Measurements from ENCODE around the gene MRTFA.
"Not testable (repeated sequence)": the region's sequence is repeated elsewhere in the genome, so short reads cannot be mapped to it uniquely, and the experiment has no call there.

Gene MRTFA

DNA sequence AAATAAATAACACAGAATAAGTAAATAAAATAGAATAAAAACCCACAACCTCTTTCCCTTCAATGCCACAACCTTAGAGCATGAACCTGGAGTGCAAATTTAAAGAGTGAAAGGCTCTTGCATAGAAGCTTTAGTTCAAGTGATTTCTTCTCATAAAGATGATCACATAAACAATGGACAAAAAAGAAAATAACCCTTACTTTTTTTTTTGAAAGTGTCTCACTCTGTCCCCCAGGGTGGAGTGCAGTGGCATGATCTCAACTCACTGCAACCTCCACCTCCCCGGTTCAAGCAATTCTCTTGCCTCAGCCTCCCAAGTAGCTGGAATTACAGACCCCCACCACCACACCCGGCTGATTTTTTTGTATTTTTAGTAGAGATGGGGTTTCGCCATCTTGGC, 10.7 kb downstream of the MRTFA start:
- not testable (repeated sequence) for DNase-seq

DNA sequence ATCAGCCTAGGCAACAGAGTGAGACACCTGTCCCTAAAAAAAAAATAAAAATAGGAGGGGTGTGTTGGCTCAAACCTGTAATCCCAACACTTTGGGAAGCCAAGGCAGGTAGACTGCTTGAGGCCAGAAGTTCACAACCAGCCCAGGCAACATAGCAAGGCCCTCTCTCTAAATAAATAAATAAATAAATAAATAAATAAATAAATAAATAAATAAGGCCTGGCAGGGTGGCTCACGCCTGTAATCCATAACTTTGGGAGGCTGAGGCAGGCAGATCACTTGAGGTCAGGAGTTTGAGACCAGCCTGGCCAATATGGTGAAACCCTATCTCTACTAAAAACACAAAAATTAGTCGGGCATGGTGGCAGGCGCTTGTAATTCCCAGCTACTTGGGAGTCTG, 11.2 kb downstream of the MRTFA start:
- not testable (repeated sequence) for DNase-seq

DNA sequence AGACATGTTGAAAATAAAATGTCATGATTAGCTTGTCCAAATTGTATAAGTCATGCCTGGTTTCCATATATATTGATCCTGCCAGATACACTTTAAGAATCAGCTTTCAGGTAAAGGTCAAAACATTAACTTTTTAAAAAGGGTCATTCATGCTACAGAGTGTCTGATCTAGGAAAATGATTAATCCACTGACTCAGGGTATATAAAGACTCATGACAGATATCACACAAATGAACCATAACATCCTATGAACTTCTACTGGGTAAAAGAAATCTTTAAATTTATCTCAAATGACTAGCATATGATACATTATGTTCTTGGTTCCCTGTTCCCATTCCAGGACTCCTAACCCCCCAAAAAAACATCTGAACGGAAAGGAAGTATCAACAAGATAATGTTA, 11.7 kb downstream of the MRTFA start:
- DNase-seq, result no peak

DNA sequence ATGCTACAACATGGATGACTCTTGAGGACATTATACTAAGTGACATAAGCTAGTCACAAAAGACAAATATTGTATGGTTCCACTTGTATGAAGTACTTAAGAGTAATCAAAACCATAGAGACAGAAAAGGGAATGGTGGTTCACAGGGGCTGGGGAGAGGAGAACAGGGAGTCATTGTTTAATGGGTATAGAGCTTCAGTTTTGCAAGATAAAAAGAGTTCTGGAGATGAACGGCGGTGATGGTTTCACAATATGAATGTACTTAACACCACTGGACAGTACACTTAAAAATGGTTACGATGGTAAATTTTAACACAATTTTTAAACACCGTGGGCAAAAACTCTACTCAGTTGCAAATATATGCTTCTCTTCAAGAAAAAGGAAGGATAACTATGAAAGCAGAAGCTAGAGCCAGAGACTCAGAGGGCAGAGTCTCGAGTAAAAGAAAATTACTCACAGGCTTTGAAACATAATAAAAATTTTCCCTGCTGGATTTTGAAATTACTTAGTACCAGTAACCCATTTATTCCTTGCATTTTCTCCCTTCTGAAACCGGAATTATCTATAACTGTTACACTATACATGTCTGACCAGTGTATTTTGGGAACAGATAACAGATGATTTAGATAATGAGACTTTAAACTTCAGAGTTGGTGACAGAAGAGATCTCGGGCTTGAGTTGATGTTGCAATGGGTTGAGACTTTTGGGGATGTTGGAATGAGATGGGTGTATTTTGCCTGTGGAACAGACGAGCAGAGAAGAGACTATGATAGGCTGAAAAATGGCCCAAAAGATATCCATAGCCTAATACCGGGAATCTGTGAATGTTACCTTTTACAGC, 15.0 kb downstream of the MRTFA start:
- no peak for DNase-seq

DNA sequence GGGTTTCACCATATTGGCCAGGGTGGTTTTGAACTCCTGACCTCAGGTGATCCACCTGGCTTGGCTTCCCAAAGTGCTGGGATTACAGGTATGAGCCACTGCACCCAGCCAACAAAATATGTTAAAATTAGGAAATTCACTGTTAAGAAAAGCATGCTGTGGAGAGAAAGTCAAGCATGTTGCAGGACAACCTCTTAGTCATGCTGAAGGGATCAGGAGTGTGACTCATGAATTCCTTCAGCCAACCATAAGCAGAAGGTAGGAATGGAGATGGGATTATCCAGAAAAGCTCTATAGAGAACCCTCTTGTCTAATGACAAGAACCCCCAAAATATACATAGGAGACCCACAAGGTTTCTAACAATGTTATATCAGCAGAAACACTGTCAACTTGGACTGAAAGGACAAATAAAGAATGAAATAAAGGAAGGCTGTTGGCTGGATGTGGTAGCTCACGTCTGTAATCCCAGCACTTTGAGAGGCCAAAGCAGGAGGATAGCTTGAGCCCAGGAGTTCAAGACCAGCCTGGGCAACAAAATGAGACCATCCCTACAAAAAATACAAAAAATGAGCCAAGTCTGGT, 16.0 kb downstream of the MRTFA start:
- DNase-seq, result peak; percentile 22

DNA sequence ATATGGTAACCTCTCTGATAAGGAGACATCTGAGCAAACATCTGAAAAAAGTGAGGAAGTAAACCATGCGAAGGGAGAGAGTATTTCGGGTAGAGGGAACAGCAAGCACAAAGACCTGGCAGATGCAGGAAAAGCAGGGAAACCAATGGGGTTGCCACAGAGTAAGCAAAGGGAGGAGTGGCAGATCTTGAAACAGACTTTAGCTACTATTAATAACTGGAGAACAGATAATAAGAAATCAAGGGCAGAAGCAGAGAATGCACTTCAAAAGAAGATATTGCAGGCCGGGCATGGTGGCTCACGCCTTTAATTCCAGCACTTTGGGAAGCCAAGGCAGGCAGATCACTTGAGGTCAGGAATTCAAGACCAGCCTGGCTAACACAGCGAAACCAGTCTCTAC, 18.1 kb downstream of the MRTFA start:
- no peak for DNase-seq

DNA sequence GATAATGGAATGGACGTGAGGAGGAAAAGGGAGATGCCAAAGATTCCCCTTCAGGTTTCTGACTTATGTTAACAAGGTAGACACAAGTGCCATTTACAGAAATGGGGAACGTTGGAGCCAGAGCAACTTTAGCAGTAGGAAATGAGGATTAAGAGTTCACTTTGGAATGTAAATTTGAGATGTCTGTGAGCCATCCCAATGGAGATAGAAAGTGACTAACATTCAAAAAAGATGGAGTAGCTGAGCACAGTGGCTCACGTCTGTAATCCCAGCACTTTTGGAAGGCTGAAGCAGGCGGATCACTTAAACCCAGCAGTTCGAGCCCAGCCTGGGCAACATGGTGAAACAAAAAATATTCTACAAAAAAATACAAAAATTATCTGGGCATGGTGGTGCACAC, 19.9 kb downstream of the MRTFA start:
- no peak for DNase-seq

DNA sequence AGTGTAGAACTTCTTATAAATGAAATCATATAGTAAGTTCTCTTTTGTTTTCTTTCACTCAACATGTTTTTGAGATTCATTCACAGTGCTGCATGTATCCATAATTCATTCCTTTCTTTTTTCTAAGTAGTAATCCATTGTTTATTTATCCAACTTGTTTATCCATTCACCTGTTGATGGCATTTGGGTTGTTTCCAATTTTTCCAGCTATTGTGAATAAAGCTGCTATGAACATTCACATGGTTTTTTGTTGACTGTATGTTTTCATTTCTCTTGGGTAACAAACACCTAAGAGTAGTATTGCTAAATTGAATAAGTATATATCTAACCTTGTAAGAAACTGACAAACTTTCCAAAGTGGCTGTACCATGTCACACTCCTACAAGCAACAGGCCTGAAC, 23.5 kb downstream of the MRTFA start:
- no peak for DNase-seq

DNA sequence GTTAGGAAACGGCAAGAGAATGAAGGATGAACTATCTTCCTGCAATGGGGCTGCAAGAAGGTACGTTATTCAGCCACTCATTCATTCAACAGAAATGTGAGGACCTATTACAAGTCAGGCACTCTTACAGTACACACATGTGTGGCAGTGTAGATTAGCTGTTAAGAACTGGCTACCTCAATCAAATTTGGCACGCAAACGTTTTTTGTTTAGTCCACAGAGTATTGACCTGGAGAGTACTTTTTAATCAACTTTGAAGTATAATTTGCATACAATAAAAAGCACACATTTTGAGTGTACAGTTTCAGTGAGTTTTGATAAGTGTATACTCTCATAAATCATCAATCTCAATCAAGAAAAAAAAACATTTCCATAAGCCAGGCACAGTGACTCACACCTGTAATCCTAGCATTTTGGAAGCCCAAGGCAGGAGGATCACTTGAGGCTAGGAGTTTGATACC, 24.2 kb downstream of the MRTFA start:
- no peak for DNase-seq

DNA sequence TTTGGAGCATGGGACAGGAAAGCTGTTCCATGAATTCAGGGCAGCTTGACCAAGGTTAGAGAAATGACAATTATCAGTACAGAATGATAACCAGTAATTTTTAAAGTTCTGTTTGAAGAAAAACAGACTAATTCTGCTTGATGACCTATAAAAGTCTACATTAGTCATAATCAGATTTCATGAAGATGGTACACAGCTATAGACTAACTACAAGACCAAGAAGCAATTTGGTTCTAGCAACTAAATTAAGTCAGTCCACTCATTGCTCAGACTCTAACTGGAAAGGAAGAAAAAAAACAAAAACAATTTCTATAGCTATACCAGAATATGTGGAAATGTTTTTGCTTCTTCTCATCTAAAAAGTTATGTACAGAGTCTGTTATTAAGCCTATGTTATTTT, 24.9 kb downstream of the MRTFA start:
- no peak for DNase-seq

DNA sequence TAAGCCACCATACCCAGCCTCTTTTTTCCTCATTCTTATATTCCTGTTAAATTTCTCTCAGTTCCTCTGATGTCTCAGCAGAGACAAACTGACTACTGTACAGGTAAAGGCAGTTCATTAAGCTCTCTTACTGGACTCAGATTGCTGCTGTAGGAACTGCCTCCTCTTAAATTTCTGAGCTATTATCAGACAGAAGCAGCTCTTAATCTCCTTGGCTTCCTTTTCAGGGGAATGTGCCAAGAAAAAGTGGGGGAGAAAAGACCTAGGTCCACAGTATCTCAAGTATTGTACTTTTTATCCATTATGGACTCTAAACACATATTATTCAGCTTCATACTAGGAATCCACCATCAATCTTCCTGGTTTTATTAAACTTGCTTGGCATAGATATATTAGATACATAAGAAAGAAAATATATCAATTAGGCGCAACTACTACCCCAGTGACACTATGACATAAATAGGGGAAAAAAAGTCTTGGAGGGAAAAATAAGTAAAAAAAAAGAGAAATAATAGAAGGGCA, 26.1 kb downstream of the MRTFA start:
- DNase-seq, result no peak

DNA sequence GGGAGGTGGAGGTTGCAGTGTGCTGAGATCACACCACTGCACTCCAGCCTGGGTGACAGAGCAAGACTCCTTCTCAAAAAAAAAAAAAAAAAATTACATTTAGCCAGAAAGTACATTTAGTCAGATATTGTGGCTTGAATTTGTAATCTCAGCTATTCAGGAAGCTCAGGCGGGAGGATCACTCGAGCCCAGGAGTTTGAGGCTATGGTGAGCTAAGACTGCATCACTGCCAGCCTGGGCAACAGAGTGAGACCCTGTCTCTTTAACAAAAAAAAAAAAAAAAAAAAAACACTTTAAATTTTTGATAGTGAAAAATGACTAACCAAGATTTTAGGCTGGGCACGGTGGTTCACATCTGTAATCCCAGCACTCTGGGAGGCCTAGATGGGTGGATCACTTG, 27.3 kb downstream of the MRTFA start:
- no peak for DNase-seq

DNA sequence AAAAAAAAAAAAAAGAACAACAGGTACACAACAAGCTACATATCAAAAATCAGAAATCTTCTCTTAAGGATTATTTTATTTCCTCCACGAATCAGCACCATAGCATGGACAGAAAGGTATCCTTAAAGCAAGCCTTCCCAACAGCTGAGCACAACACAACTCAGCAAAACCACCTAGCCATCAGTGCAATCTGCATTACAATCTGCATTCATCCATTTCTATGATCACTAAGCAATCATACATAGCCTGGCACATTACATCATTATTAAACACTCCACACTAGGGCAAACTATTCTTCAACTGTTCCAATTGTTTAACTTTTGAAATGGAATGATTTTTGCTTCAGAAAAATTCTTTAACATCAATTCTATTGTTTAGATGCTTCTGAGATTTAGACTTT, 29.0 kb downstream of the MRTFA start:
- no peak for DNase-seq

DNA sequence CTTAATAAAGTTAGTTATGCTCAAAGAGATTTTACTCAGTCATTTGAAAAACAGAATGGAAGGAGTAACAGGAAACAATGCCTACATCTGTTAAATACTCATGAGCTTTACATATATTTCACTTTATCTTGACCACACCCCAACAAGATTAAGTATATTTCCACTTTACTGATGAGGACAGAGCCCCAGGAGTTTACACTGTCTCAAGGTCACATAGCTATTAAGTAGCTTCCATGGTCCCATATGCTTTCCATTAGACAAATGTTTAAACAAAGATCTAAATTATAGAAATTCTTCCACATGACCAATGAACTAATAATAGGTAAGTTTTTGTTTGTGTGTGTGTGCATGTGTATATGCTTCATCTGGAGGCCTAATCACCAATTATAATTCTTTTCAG, 30.2 kb downstream of the MRTFA start:
- no peak for DNase-seq

DNA sequence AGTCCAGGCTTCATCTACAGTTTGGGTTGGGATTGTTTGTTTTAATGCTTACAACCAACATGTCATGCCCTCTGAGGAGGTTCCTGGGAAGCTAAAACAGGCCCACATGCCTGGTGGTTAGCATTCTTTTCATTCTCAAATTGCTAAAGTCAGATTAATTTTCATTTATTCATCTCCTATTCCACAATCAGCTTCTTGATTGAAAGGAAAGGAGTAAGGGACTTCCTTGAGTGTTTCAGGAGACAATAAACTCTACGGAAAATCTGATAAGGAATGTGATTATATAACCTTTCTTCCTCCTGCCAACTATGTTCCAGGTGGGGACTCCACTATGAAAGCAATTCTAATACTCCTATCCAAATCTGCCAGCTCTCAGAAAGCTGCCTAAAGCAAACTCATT, 30.8 kb downstream of the MRTFA start:
- DNase-seq, result no peak

DNA sequence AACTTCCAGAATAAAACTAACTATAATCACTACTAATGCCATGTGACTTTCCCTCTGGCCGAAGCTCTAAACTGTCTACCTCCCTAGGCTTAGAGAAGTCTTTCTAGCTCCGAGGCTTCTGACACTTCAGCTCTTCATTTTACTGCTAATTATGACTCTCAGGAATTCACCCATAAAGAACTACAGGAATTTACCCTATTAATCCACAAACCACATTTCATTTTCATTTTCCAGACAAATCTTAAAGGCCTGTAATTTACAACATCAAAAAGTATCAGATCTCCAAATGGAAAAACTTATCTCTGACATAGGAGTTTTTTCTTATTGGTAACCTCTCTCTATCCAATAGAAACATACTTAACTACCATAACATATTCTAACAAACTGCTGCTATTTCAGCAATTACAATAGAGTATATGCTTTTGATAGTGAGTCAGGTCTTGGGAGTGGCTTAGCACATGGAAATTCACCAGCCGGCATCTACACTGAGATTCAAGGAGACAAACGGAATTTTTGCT, 33.4 kb downstream of the MRTFA start:
- DNase-seq, result no peak

DNA sequence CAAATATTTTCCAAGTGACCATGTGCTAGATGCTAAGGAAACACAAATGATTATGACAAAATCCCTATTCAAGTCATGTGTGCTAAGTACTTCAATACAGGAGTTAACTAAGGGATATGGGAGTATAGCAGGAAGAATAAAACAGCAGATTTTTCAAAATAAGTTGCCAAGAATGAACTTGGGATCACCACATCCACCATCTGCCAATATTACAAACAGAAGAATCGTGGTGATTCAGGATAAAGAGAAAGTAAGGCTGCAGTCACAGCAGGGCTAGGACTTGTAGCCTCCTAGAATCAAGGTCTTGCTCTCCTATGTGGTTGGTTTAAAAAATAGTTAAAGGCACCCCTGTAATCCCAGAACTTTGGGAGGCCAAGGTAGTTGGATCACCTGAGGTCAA, 34.3 kb downstream of the MRTFA start:
- DNase-seq, result no peak

DNA sequence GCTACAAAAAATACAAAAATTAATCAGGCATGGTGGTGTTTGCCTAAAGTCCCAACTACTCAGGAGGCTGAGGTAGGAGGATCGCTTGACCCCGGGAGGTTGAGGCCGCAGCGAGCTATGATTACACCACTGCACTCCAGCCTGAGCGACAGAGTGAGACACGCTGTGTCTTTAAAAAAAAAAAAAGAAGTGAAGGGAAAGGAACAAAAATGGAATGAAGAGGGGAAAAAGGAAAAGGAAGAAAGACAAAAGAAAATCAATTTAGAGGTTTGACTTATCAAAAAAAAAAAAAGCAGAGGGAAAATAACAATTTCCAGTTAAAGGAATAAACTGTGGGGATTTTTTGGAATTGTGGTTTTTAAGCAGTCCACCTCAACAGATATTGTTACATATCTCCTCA, 36.8 kb downstream of the MRTFA start:
- DNase-seq, result no peak

DNA sequence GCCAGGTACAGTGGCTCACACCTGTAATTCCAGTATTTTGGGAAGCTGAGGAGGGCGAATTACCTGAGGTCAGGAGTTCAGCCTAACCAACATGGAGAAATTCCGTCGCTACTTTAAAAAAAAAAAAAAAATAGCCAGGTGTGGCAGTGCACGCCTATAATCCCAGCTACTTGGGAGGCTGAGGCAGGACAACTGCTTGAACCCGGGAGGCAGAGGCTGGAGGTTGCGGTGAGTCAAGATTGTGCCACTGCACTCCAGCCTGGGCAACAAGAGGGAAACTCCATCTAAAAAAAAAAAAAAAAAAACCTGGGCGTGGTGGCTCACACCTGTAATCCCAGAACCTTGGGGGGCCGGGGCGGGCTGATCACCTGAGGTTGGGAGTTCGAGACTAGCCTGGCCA, 37.8 kb downstream of the MRTFA start:
- not testable (repeated sequence) for DNase-seq

DNA sequence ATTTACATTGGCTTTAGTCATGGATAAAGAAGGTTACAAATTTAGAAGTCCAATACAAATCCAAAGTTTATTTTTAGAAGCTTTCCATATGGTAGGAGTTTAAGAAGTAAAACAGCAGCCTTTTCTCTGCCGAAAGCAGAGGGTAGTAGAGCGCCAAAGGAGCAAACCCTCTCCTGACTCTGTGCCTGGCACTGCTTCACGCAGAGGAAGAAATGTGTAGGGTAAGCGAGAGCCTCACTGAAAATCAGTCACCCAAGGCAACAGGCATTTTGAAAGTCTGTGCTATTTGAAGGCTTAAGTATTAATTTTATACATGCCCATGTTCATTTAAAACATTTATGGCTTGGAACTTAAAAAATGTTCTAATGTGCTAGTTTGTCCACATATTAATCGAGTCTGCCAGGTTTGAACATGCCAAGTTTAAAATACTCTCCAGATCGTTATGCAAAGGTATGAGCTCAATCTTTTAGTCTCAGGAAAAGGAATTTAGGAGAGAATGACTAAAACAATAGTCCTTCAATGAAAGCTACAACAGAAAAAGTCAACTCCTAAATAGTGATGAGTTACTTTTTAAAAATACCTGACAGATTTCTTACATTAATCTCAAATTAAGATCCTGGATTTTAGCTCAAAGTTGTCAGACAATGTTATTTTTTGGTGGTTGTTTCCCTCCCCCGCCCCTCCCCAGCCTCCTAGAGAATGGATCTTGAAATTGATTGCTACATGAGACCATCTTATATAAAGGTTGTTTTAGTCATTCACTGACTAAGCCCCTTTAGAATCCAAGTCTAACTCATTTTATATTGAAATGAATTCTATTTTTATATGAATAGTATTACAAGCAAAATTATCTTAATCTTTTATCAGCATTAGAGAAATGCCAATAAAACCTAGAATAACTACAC, 38.7 kb downstream of the MRTFA start:
- no peak for DNase-seq

DNA sequence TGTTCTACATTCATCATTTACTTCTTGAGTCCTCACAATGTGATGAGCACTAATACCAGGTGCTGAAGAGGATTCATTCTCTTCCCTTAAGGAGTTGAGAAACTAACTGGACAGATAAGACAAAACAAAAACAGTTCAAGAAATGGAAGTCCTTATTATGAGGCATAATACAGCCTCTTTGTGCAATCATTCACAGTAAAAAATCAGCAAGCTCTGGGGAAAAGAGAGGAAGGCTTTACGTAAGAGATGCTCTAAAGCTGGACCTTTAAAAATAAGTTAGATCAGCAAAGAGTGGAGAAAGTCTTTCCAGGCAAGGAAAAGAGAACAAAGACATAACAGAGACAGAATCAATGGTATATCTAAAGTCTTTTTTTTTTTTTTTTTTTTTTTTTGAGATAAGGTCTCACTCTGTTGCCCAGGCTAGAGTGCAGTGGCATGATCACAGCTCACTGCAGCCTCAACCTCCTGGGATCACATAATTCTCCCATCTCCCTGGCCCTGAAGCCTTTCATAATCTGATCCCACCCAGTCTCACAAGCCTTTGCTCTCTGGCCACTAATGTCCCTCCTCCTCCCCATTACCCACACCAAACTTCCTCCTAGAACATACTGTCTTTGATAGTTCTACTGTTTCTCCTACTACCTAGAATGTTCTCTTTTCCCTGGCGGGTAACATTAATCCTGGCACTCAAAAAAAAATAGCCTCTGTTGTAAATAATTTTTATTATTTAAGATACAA, 40.9 kb downstream of the MRTFA start:
- DNase-seq, result no peak

DNA sequence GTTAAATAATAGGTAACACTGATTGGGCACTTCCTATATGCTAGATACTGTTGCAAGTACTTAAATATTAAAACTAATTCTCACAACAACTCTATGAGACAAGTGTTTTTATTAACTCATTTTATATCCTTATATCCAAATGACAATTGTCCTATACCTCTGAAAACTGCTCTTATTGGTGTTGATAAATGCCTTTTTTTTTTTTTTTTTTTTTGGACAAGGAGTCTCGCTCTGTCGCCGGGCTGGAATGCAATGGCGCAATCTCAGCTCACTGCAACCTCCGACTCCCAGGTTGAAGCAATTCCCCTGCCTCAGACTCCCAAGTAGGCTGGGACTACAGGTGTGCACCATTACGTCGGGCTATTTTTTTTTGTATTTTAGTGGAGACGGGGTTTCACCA, 41.6 kb downstream of the MRTFA start:
- no peak for DNase-seq

DNA sequence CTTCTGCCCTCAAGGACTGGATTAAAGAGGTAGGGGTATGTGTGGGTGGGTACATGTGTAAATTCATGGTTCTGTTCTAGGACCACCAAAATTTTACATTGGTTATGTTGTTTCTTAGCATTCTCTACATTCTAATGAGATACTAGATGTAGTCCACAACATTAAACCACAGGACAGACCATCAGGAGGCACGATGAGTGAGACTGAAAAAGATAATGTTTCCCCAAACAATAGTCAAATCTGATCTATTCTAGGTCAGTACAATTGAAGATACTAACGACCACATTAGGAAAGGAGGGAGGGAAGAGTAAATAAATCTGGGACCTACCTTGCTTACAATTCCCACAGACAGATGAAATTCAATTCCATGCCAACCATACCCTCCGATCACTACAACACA, 42.2 kb downstream of the MRTFA start:
- DNase-seq, result no peak

Measured in 8988T (cell line).